HCT116 (cell line): ENCODE measurements around the gene CTNND2. TPM values are rescaled to one million over a fixed set of nuclear protein-coding genes. Genes with fewer than 3 reads are reported as not detected.

Experiments
- ATAC-seq: fragments of 200-7000 bp; cut with Tn5 transposase; 2 replicates; pipeline ENCODE4 v1.9.1; 2020; ENCODE audit warnings: mild to moderate bottlenecking, moderate library complexity
- BruUV-seq: library from RNA; stranded (reverse); fragments of 400-500 nt; replicated peaks from 2 replicates; lab custom pipeline; 2021; lab: Mats Ljungman, UMichigan
- CTCF ChIA-PET: fragments of 300-600 bp; sonication (Branson Sonifier 250); formaldehyde crosslinking; loops from one replicate; lab custom pipeline; 2021; ENCODE audit warnings: antibody characterized with exemption; lab: Charles Lee
- POLR2A ChIA-PET: fragments of 300-600, 350-600 bp; sonication (Branson Sonifier 250); formaldehyde crosslinking; loops from one replicate; lab custom pipeline; 2021; ENCODE audit warnings: antibody characterized with exemption; lab: Charles Lee
- RAD21 ChIA-PET, 2 experiments: fragments of 300-600 bp; sonication (Branson Sonifier 250); formaldehyde crosslinking; loops; one replicate each; lab custom pipeline; 2023; ENCODE audit warnings: low total read pairs in 2 of 2; ENCODE audit not compliant: uncharacterized antibody in 2 of 2, unreplicated experiment in 2 of 2, low non-redundant PET in 1 of 2; lab: Charles Lee
- DNase-seq: peaks from one replicate; pipeline ENCODE4 v3.0.0-alpha.2; 2010; ENCODE audit warnings: low read depth, low spot score
- H2AFZ ChIP-seq: fragments of 200-600 bp; shearing (Covaris generic), sonication (generic); 2 replicates; pipeline ENCODE4 v1.6.1; 2017; ENCODE audit warnings: low read depth, mixed run types, mixed read lengths, antibody characterized with exemption, low read length; ENCODE audit not compliant: poor library complexity, severe bottlenecking
- H3K27ac ChIP-seq: 2 replicates; pipeline ENCODE4 v1.5.1; 2012; ENCODE audit warnings: low read depth, low read length
- H3K27me3 ChIP-seq: fragments of 200-600 bp; sonication (generic); 2 replicates; pipeline ENCODE4 v1.6.1; 2016; ENCODE audit warnings: mixed run types, low read length, mixed read lengths; ENCODE audit not compliant: insufficient read depth
- H3K36me3 ChIP-seq, 2 experiments: fragments of 200-500 bp in 1 of 2; fragments of 200-600 bp in 1 of 2; sonication (Bioruptor generic) in 1 of 2; sonication (generic) in 1 of 2; 2 replicates each; pipeline versions ENCODE4 v1.5.1 to v1.6.1; 2014 to 2016; ENCODE audit warnings: low read length in 2 of 2, inconsistent platforms in 1 of 2, mixed read lengths in 1 of 2, mixed run types in 1 of 2; ENCODE audit not compliant: insufficient read depth in 2 of 2, control insufficient read depth in 1 of 2
- H3K4me1 ChIP-seq, 2 experiments: fragments of 200-600 bp in 1 of 2; sonication (generic) in 1 of 2; 2 replicates each; pipeline versions ENCODE4 v1.5.1 to v1.6.1; 2012 to 2017; ENCODE audit warnings: low read length in 2 of 2, inconsistent platforms in 1 of 2, mild to moderate bottlenecking in 1 of 2, mixed read lengths in 1 of 2, mixed run types in 1 of 2, moderate library complexity in 1 of 2; ENCODE audit not compliant: insufficient read depth in 2 of 2, control insufficient read depth in 1 of 2
- H3K4me2 ChIP-seq: fragments of 200-600 bp; sonication (generic); 2 replicates; pipeline ENCODE4 v1.6.1; 2017; ENCODE audit warnings: mixed run types, low read length, mixed read lengths
- H3K4me3 ChIP-seq, 2 experiments: fragments of 200-600 bp in 1 of 2; sonication (generic) in 1 of 2; replicated peaks in 1 of 2; 2 replicates each; pipeline ENCODE4 v1.5.1; 2011 to 2016; ENCODE audit warnings: low read length in 2 of 2, control low read depth in 1 of 2, low read depth in 1 of 2, mild to moderate bottlenecking in 1 of 2, mixed read lengths in 1 of 2, mixed run types in 1 of 2
- H3K79me2 ChIP-seq: fragments of 200-600 bp; sonication (generic); 2 replicates; pipeline ENCODE4 v1.6.1; 2017; ENCODE audit warnings: mild to moderate bottlenecking, mixed run types, low read length, moderate library complexity, mixed read lengths; ENCODE audit not compliant: insufficient read depth
- H3K9ac ChIP-seq: fragments of 200-600 bp; sonication (generic); 2 replicates; pipeline ENCODE4 v1.6.1; 2016; ENCODE audit warnings: low read length, mixed read lengths
- H3K9me2 ChIP-seq: fragments of 200-600 bp; sonication (generic), shearing (Covaris generic); 2 replicates; pipeline ENCODE4 v1.6.1; 2017; ENCODE audit warnings: mixed run types, mild to moderate bottlenecking, moderate library complexity; ENCODE audit not compliant: insufficient read depth
- H3K9me3 ChIP-seq, 2 experiments: fragments of 200-500 bp in 1 of 2; fragments of 200-600 bp in 1 of 2; sonication (Bioruptor generic) in 1 of 2; sonication (generic) in 1 of 2; 2 replicates each; pipeline ENCODE4 v1.6.1; 2014 to 2017; ENCODE audit warnings: low read length in 2 of 2, mixed read lengths in 2 of 2, inconsistent platforms in 1 of 2, low read depth in 1 of 2, mild to moderate bottlenecking in 1 of 2, mixed run types in 1 of 2, moderate library complexity in 1 of 2; ENCODE audit not compliant: control insufficient read depth in 1 of 2, insufficient read depth in 1 of 2
- H4K20me1 ChIP-seq: fragments of 200-600 bp; sonication (generic), shearing (Covaris generic); 2 replicates; pipeline ENCODE4 v1.6.1; 2017; ENCODE audit warnings: mixed run types, mild to moderate bottlenecking, moderate library complexity; ENCODE audit not compliant: insufficient read depth
- CBX3 ChIP-seq: IDR thresholded peaks from 2 replicates; pipeline ENCODE4 v1.6.1; 2012; ENCODE audit warnings: low read depth
- CEBPB ChIP-seq: IDR thresholded peaks from 2 replicates; pipeline ENCODE4 v1.6.1; 2012; ENCODE audit warnings: low read depth
- EGR1 ChIP-seq: IDR thresholded peaks from 2 replicates; pipeline ENCODE4 v1.6.1; 2012; ENCODE audit warnings: low read depth
- ELF1 ChIP-seq: IDR thresholded peaks from 2 replicates; pipeline ENCODE4 v1.6.1; 2012; ENCODE audit warnings: low read depth, borderline replicate concordance
- EZH2 ChIP-seq: fragments of 200-600 bp; sonication (generic); IDR thresholded peaks from 2 replicates; pipeline ENCODE4 v1.6.1; 2017; ENCODE audit warnings: antibody characterized with exemption, mixed run types
- EZH2phosphoT487 ChIP-seq: fragments of 200-600 bp; IDR thresholded peaks from 2 replicates; pipeline ENCODE4 v1.6.1; 2018; ENCODE audit warnings: antibody characterized with exemption, borderline replicate concordance
- JUND ChIP-seq: IDR thresholded peaks from 2 replicates; pipeline ENCODE4 v1.6.1; 2012
- POLR2A ChIP-seq: IDR thresholded peaks from 2 replicates; pipeline ENCODE4 v1.7.0; 2011; ENCODE audit warnings: borderline replicate concordance; ENCODE audit not compliant: insufficient read depth, insufficient read length; ENCODE audit errors: extremely low read depth
- POLR2AphosphoS5 ChIP-seq: IDR thresholded peaks from 2 replicates; pipeline ENCODE4 v1.6.1; 2011; ENCODE audit warnings: mild to moderate bottlenecking, low read depth, low read length, moderate library complexity
- SP1 ChIP-seq: IDR thresholded peaks from 2 replicates; pipeline ENCODE4 v1.6.1; 2012; ENCODE audit warnings: low read depth
- SRF ChIP-seq: IDR thresholded peaks from 2 replicates; pipeline ENCODE4 v1.6.1; 2012; ENCODE audit warnings: low read depth
- TCF7L2 ChIP-seq: IDR thresholded peaks from 2 replicates; pipeline ENCODE4 v1.7.0; 2011; ENCODE audit warnings: borderline replicate concordance, inconsistent platforms; ENCODE audit not compliant: insufficient read depth, insufficient read length; ENCODE audit errors: extremely low read depth
- YY1 ChIP-seq: IDR thresholded peaks from 2 replicates; pipeline ENCODE4 v1.6.1; 2011; ENCODE audit warnings: low read length, low read depth, moderate library complexity, mild to moderate bottlenecking; ENCODE audit not compliant: insufficient replicate concordance; ENCODE audit errors: extremely low read depth
- ZFX ChIP-seq: fragments of 450-650 bp; IDR thresholded peaks from 2 replicates; pipeline ENCODE4 v1.6.1; 2017
- intact Hi-C: fragments of 100-400 bp; cut with micrococcal nuclease; formaldehyde crosslinking; loops from 2 replicates; pipeline ENCODE4 v1.10.0; 2022
- total RNA-seq: library from RNA; stranded (reverse); gene quantifications from one replicate; pipeline ENCODE4 v1.2.1, GENCODE V29; 2021; ENCODE audit not compliant: unreplicated experiment
- TF ChIP-seq, protein P1 (sequence below): IDR thresholded peaks from 2 replicates; pipeline ENCODE4 v1.6.1; 2012; ENCODE audit warnings: low read depth
- TF ChIP-seq, protein P2 (sequence below): IDR thresholded peaks from 2 replicates; pipeline ENCODE4 v1.6.1; 2011; ENCODE audit warnings: mild to moderate bottlenecking, low read length, moderate library complexity; ENCODE audit not compliant: insufficient replicate concordance; ENCODE audit errors: extremely low read depth
- TF ChIP-seq, protein P3 (sequence below): IDR thresholded peaks from 2 replicates; pipeline ENCODE4 v1.6.1; 2012
- TF ChIP-seq, protein P4 (sequence below), 3 experiments: fragments of 200-600 bp in 1 of 3; sonication (generic) in 1 of 3; IDR thresholded peaks in 2 of 3; conservative IDR thresholded peaks in 1 of 3; 2 replicates each; pipeline ENCODE4 v1.5.1; 2012 to 2017; ENCODE audit warnings: low read depth in 2 of 3, low read length in 2 of 3, antibody characterized with exemption in 1 of 3, borderline replicate concordance in 1 of 3, control low read depth in 1 of 3, mild to moderate bottlenecking in 1 of 3, mixed read lengths in 1 of 3, mixed run types in 1 of 3, moderate library complexity in 1 of 3; ENCODE audit not compliant: insufficient read depth in 1 of 3
- TF ChIP-seq, protein P5 (sequence below): IDR thresholded peaks from 2 replicates; pipeline ENCODE4 v1.6.1; 2012

The CTNND2 gene
- total RNA-seq, 1 experiment from 2014 or later, result not detected

GRCh38 chr5:11724940-11725339 lies 179.3 kb downstream of the CTNND2 start:
- BruUV-seq, result no TSS peak

More at GRCh38 chr5:11724940-11725339, 179.3 kb downstream of the CTNND2 start:
- POLR2A ChIA-PET, result no interaction called here
- ATAC-seq, result no peak
- H3K36me3 ChIP-seq, result no peaks in the 10 kb centered on the region
- H3K27me3 ChIP-seq, result no peaks in the 10 kb centered on the region
- intact Hi-C loops, result no loop called here
- H3K27ac ChIP-seq, result no peak overlapping the region
- no peaks in the 10 kb centered on the region for H3K79me2 ChIP-seq
- no peaks in the 10 kb centered on the region for H3K9me2 ChIP-seq
- H2AFZ ChIP-seq, result no peak overlapping the region
- no peak overlapping the region for H3K4me2 ChIP-seq
- CTCF ChIA-PET, result no interaction called here
- H3K9me3 ChIP-seq, result peaks cover 10 to 15% of the 10 kb centered on the region in 2 experiments; a peak in 2 of 4 replicates
- no peak for DNase-seq
- RAD21 ChIA-PET, result no interaction called here
- TF ChIP-seq SP1 (no peak), EGR1 (no peak), CBX3 (no peak), SRF (no peak), EZH2phosphoT487 (no peak), POLR2AphosphoS5 (no peak), YY1 (no peak), ELF1 (no peak), JUND (no peak), TCF7L2 (no peak), POLR2A (no peak), CEBPB (no peak), ZFX (no peak), EZH2 (no peak)
- TF ChIP-seq, protein P1, sequence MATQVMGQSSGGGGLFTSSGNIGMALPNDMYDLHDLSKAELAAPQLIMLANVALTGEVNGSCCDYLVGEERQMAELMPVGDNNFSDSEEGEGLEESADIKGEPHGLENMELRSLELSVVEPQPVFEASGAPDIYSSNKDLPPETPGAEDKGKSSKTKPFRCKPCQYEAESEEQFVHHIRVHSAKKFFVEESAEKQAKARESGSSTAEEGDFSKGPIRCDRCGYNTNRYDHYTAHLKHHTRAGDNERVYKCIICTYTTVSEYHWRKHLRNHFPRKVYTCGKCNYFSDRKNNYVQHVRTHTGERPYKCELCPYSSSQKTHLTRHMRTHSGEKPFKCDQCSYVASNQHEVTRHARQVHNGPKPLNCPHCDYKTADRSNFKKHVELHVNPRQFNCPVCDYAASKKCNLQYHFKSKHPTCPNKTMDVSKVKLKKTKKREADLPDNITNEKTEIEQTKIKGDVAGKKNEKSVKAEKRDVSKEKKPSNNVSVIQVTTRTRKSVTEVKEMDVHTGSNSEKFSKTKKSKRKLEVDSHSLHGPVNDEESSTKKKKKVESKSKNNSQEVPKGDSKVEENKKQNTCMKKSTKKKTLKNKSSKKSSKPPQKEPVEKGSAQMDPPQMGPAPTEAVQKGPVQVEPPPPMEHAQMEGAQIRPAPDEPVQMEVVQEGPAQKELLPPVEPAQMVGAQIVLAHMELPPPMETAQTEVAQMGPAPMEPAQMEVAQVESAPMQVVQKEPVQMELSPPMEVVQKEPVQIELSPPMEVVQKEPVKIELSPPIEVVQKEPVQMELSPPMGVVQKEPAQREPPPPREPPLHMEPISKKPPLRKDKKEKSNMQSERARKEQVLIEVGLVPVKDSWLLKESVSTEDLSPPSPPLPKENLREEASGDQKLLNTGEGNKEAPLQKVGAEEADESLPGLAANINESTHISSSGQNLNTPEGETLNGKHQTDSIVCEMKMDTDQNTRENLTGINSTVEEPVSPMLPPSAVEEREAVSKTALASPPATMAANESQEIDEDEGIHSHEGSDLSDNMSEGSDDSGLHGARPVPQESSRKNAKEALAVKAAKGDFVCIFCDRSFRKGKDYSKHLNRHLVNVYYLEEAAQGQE, result no peak
- TF ChIP-seq, protein P2, sequence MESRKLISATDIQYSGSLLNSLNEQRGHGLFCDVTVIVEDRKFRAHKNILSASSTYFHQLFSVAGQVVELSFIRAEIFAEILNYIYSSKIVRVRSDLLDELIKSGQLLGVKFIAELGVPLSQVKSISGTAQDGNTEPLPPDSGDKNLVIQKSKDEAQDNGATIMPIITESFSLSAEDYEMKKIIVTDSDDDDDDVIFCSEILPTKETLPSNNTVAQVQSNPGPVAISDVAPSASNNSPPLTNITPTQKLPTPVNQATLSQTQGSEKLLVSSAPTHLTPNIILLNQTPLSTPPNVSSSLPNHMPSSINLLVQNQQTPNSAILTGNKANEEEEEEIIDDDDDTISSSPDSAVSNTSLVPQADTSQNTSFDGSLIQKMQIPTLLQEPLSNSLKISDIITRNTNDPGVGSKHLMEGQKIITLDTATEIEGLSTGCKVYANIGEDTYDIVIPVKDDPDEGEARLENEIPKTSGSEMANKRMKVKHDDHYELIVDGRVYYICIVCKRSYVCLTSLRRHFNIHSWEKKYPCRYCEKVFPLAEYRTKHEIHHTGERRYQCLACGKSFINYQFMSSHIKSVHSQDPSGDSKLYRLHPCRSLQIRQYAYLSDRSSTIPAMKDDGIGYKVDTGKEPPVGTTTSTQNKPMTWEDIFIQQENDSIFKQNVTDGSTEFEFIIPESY, result no peak
- TF ChIP-seq, protein P3, sequence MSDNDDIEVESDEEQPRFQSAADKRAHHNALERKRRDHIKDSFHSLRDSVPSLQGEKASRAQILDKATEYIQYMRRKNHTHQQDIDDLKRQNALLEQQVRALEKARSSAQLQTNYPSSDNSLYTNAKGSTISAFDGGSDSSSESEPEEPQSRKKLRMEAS, result no peak
- TF ChIP-seq, protein P4, sequence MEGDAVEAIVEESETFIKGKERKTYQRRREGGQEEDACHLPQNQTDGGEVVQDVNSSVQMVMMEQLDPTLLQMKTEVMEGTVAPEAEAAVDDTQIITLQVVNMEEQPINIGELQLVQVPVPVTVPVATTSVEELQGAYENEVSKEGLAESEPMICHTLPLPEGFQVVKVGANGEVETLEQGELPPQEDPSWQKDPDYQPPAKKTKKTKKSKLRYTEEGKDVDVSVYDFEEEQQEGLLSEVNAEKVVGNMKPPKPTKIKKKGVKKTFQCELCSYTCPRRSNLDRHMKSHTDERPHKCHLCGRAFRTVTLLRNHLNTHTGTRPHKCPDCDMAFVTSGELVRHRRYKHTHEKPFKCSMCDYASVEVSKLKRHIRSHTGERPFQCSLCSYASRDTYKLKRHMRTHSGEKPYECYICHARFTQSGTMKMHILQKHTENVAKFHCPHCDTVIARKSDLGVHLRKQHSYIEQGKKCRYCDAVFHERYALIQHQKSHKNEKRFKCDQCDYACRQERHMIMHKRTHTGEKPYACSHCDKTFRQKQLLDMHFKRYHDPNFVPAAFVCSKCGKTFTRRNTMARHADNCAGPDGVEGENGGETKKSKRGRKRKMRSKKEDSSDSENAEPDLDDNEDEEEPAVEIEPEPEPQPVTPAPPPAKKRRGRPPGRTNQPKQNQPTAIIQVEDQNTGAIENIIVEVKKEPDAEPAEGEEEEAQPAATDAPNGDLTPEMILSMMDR (IDR thresholded peaks at IDR 0.05 in 2 of 3, conservative IDR thresholded peaks at IDR 0.05 in 1 of 3; ENCODE audit: borderline replicate concordance in 1 of 3, insufficient read depth in 1 of 3, low read depth in 2 of 3, low read length in 2 of 3), result no peak
- TF ChIP-seq, protein P5, sequence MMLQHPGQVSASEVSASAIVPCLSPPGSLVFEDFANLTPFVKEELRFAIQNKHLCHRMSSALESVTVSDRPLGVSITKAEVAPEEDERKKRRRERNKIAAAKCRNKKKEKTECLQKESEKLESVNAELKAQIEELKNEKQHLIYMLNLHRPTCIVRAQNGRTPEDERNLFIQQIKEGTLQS, result no peak
- TF ChIP-seq, all 23 proteins: peak for 0
- H3K4me1 ChIP-seq, result no peaks in the 10 kb centered on the region
- no peak overlapping the region for H3K9ac ChIP-seq
- no peaks in the 10 kb centered on the region for H4K20me1 ChIP-seq
- H3K4me3 ChIP-seq, result no peak overlapping the region
